Measurements from ENCODE around the gene TSKU. TPM values are rescaled to one million over a fixed set of nuclear protein-coding genes. Genes with fewer than 3 reads are reported as not detected.

The TSKU gene
- total and polyA plus RNA-seq, 8 donors: 2.7 to 25.2 (median 10.7) TPM

DNA sequence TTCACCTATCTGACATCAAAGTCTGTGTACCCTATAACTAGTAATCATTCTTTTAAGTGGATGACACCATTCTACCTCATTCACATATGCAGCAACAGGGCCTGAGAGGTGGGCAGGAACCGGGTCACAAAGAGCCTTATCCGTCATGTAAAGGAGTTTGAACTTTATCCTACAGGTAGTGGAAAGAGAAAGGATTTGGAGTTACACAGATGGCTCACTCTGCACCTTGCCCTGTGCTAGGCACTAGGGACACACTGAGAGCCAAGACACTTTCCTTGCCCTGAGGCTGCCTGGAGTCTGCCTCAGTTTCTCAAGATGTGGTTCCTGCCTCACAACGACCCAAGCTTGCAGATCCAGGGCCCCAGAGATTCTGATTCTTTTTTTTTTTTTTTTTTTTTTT lies 63.3 kb downstream of the TSKU start:
- Histone ChIP-seq H3K4me3 (no peak overlapping the region), H3K27ac (no peak overlapping the region), H3K27me3 (no peaks in the 10 kb centered on the region), H3K36me3 (no peaks in the 10 kb centered on the region), H3K4me1 (no peaks in the 10 kb centered on the region), H3K9me3 (no peaks in the 10 kb centered on the region)
- FAIRE-seq (no peak), ATAC-seq (no peak), DNase-seq (no peak)
- TF ChIP-seq, protein P1, sequence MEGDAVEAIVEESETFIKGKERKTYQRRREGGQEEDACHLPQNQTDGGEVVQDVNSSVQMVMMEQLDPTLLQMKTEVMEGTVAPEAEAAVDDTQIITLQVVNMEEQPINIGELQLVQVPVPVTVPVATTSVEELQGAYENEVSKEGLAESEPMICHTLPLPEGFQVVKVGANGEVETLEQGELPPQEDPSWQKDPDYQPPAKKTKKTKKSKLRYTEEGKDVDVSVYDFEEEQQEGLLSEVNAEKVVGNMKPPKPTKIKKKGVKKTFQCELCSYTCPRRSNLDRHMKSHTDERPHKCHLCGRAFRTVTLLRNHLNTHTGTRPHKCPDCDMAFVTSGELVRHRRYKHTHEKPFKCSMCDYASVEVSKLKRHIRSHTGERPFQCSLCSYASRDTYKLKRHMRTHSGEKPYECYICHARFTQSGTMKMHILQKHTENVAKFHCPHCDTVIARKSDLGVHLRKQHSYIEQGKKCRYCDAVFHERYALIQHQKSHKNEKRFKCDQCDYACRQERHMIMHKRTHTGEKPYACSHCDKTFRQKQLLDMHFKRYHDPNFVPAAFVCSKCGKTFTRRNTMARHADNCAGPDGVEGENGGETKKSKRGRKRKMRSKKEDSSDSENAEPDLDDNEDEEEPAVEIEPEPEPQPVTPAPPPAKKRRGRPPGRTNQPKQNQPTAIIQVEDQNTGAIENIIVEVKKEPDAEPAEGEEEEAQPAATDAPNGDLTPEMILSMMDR (IDR thresholded peaks at IDR 0.05): no peak
- WGBS, 2 donors: 79 to 83% methylated on average over 3 of the region's 3 CpGs
- intact Hi-C loops (cut with DNase I): no loop called here

Other genes starting within 250 kb of the TSKU start
- 10 to 100 TPM in 2 of 6 donors, 1 to 10 TPM in 4; 5.7 to 26.0 (median 8.9) TPM for gene LRRC32, start 112.6 kb upstream of the TSKU start, total RNA-seq
- gene LRRC32, start 112.6 kb upstream of the TSKU start, polyA plus RNA-seq: 10 to 100 TPM; 27.3 to 43.0 TPM
- gene ACER3, start 77.6 kb downstream of the TSKU start, total RNA-seq: 10 to 100 TPM in 1 of 6 donors, 1 to 10 TPM in 5; 4.9 to 13.2 (median 7.4) TPM
- 1 to 10 TPM; 2.0 to 2.6 TPM for gene ACER3, start 77.6 kb downstream of the TSKU start, polyA plus RNA-seq